Measurements from ENCODE around the gene XPO1.

- TF ChIP-seq, protein P1, sequence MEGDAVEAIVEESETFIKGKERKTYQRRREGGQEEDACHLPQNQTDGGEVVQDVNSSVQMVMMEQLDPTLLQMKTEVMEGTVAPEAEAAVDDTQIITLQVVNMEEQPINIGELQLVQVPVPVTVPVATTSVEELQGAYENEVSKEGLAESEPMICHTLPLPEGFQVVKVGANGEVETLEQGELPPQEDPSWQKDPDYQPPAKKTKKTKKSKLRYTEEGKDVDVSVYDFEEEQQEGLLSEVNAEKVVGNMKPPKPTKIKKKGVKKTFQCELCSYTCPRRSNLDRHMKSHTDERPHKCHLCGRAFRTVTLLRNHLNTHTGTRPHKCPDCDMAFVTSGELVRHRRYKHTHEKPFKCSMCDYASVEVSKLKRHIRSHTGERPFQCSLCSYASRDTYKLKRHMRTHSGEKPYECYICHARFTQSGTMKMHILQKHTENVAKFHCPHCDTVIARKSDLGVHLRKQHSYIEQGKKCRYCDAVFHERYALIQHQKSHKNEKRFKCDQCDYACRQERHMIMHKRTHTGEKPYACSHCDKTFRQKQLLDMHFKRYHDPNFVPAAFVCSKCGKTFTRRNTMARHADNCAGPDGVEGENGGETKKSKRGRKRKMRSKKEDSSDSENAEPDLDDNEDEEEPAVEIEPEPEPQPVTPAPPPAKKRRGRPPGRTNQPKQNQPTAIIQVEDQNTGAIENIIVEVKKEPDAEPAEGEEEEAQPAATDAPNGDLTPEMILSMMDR (IDR thresholded peaks at IDR 0.05): no peak
- no peak for TF ChIP-seq POLR2A (IDR thresholded peaks at IDR 0.05)
Observed at GRCh38 chr2:61534926-61535325, 3.2 kb downstream of the XPO1 start.
